Measurements from ENCODE around the gene OR6K6. TPM values are rescaled to one million over a fixed set of nuclear protein-coding genes. Genes with fewer than 3 reads are reported as not detected.

The OR6K6 gene
- total RNA-seq, 6 experiments from 2014 or later: not detected

DNA sequence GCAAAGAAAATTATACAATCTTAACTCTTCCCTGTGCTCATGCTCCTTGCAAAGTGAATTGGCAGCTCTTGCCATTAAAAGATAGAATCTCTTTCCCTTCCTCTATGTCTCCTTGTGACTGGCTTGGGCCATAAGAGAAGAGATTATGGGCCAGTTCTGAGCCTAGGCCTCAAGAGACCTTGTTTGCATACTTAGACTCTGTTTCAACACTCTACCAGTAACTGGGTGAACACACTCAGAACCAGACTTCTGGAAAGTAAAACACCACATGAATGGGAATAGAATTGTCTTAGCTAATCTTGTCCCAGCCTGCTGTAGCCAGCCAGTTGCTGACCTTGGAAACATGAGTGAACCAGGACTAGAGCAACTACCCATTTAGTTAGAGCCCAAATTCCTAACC lies 18.7 kb upstream of the OR6K6 start:
- peaks cover 0 to under 1% (median 0%) of the 10 kb centered on the region in 4 donors for H3K4me1 ChIP-seq
- TF ChIP-seq, protein P1, sequence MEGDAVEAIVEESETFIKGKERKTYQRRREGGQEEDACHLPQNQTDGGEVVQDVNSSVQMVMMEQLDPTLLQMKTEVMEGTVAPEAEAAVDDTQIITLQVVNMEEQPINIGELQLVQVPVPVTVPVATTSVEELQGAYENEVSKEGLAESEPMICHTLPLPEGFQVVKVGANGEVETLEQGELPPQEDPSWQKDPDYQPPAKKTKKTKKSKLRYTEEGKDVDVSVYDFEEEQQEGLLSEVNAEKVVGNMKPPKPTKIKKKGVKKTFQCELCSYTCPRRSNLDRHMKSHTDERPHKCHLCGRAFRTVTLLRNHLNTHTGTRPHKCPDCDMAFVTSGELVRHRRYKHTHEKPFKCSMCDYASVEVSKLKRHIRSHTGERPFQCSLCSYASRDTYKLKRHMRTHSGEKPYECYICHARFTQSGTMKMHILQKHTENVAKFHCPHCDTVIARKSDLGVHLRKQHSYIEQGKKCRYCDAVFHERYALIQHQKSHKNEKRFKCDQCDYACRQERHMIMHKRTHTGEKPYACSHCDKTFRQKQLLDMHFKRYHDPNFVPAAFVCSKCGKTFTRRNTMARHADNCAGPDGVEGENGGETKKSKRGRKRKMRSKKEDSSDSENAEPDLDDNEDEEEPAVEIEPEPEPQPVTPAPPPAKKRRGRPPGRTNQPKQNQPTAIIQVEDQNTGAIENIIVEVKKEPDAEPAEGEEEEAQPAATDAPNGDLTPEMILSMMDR (IDR thresholded peaks at IDR 0.05): no peak
- TF ChIP-seq POLR2A (IDR thresholded peaks at IDR 0.05): no peak
- no peak for ATAC-seq
- no peaks in the 10 kb centered on the region for H3K36me3 ChIP-seq
- no peak overlapping the region for H3K27ac ChIP-seq
- intact Hi-C loops (cut with DNase I): no loop called here
- H3K4me3 ChIP-seq: no peak overlapping the region
- DNase-seq: no peak
- H3K27me3 ChIP-seq: no peaks in the 10 kb centered on the region
- H3K9me3 ChIP-seq: no peaks in the 10 kb centered on the region

DNA sequence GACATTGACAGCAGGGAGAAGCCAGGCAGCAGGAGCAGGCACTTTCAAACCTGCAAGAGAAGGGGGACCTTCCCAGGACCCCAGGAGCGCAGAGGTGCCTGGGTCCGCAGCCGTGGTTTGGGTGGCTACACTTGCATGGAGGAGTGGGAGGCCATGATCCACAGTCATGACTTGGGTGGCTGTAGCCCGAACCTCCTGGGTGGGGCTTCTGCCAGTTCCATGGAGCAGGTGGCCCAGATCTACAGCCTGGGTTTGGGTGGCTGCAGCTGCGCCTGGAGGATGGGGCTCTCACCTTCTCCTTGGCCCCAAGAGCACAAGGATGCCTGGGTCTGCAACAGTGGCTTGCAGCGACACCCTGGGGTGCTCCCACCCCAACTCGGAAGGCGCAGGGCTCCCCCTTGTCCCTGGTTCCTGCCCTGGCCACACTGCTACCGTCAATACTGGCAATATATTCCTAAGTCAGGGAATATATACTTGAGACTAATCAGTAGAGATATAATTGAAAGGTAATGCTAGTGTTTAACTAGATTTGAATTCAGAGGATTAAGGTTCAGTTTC lies 2.3 kb upstream of the OR6K6 start:
- ATAC-seq (no peak), DNase-seq (no peak)

DNA sequence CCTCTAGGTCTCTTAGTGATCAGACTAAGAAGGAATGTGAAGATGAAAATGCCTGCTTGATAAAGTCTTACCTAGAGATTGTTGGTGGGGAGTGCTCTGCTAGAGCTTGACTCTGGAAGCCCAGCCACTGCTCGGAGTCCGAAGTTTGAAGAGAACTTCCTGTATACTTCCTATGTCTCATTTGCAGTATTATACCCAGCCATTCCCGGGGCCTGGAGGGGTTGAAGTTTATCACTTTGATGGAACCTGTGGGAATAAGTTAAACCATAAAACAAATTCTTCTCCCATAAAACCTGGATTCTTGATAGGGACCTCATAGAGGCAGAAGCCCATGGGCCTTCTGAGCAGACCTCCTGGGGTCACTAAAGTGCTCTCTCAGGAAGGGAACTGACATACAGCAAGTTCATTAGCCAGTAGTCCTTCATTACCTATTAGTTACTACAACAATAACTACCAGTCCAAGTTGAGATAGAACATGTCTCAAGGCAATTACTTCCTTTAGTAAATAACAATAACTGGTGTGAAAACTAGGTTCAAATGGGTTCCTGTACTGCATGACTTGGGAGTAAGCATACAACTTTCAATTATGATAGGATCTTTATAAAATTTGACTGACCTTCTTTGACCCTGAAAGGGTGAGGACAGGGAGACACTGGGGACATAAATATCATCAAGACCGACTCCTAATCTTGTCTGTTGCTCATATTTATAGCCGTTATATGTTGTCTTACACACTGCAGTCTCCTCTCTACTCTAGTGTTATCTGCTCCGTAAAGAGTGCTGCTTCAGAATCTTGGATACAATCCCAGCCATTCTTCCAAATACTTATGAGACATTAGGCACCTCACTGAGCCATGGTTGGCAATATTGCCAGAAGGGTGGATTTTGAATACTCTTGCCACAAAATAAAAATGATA lies 17.7 kb downstream of the OR6K6 start, which contains the start of gene OR6N1:
Gene OR6N1, minus strand, starts transcription at position 246 of the 917 bp plus-strand sequence. CDS start 5,513 bp downstream, outside the sequence.
- TF ChIP-seq POLR2A (IDR thresholded peaks at IDR 0.05): no peak
- TF ChIP-seq, protein P1 (IDR thresholded peaks at IDR 0.05): no peak
- ATAC-seq: peak in 1 of 4 donors; percentile 23
- intact Hi-C loops (cut with DNase I): no loop called here
- Histone ChIP-seq H3K9me3 (no peaks in the 10 kb centered on the region), H3K4me3 (no peak within 1 kb of the TSS), H3K4me1 (no peaks in the 10 kb centered on the region), H3K27ac (no peak within 1 kb of the TSS), H3K36me3 (no peaks in the 10 kb centered on the region), H3K27me3 (no peaks in the 10 kb centered on the region)
- WGBS (ENCODE audit: insufficient coverage, low coverage, low lambda C conversion rate, missing lambda C conversion rate): 41% methylated on average over 6 of the region's 6 CpGs
- DNase-seq: no peak

More for the DNA sequence above, 2.3 kb upstream of the OR6K6 start:
- 17% methylated on average over 1 of the region's 9 CpGs for WGBS (ENCODE audit: insufficient coverage, low coverage, low lambda C conversion rate, missing lambda C conversion rate)
- no peak for TF ChIP-seq POLR2A (IDR thresholded peaks at IDR 0.05)
- TF ChIP-seq, protein P1 (IDR thresholded peaks at IDR 0.05): no peak
- no peaks in the 10 kb centered on the region for H3K9me3 ChIP-seq
- no peaks in the 10 kb centered on the region for H3K4me1 ChIP-seq
- no peaks in the 10 kb centered on the region for H3K36me3 ChIP-seq
- no peak overlapping the region for H3K27ac ChIP-seq
- no peaks in the 10 kb centered on the region for H3K27me3 ChIP-seq
- intact Hi-C loops (cut with DNase I): no loop called here
- no peak overlapping the region for H3K4me3 ChIP-seq

DNA sequence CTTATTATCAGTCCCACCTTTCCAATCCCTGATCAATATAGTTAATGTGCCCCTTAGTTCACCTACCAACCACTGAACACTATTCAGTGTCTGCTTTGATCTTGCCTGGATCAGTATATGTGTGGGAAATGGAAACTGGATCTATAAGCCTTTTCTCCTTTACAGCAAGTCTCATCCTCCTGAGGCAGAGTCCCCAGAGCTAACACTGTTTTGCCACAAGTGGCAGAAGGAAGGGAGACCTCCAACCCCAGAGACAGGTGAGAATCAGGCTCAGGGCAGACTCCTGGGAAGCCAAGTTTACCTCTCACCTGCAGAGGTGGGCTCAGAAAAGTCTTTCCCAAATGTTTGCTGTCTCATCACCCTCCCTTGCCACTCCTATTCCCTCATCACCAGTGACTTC lies 26.6 kb downstream of the OR6K6 start, which contains the start of gene OR6N2:
Gene OR6N2, minus strand, starts transcription at position 101 of the 400 bp plus-strand sequence. CDS start 3,569 bp downstream, outside the sequence.
- no peak within 1 kb of the TSS for H3K27ac ChIP-seq
- DNase-seq (no peak), ATAC-seq (no peak)
- H3K27me3 ChIP-seq: no peaks in the 10 kb centered on the region
- H3K9me3 ChIP-seq: no peaks in the 10 kb centered on the region
- no peaks in the 10 kb centered on the region for H3K36me3 ChIP-seq
- intact Hi-C loops (cut with DNase I): no loop called here
- no peaks in the 10 kb centered on the region for H3K4me1 ChIP-seq
- no peak within 1 kb of the TSS for H3K4me3 ChIP-seq
- TF ChIP-seq, protein P1 (IDR thresholded peaks at IDR 0.05): no peak
- TF ChIP-seq POLR2A (IDR thresholded peaks at IDR 0.05): no peak

Measured in right lobe of liver (tissue), 6 donors.